ENCODE data around the gene PABPC1L.

PABPC1L gene

GRCh38 chr20:44969300-44969894 lies 59.5 kb downstream of the PABPC1L start:
- peak in 2 of 3 donors; percentile 64 to 78 for DNase-seq

- peak in 2 of 3 donors; percentile 76 to 89 for DNase-seq
Measured at GRCh38 chr20:44970243-44970757, 60.4 kb downstream of the PABPC1L start.

GRCh38 chr20:44973053-44973452 lies 63.2 kb downstream of the PABPC1L start:
- peak in 2 of 3 donors; percentile 32 to 65 for DNase-seq

- no peak for DNase-seq
Measured at GRCh38 chr20:44976698-44977097, 66.8 kb downstream of the PABPC1L start.

GRCh38 chr20:44979090-44979621 lies 69.3 kb downstream of the PABPC1L start:
- DNase-seq: peak; percentile 79 to 93 (median 91)

GRCh38 chr20:44981736-44982406 lies 72.0 kb downstream of the PABPC1L start:
- no peak for DNase-seq

GRCh38 chr20:44983093-44983674 lies 73.3 kb downstream of the PABPC1L start:
- no peak for DNase-seq

- no peak for DNase-seq
Measured at GRCh38 chr20:44988631-44989171, 78.8 kb downstream of the PABPC1L start.

Data from suppressor macrophage treated with lipopolysaccharide for 1 hour (primary cell).